ENCODE results near the gene BABAM1. TPM values are rescaled to one million over a fixed set of nuclear protein-coding genes. Genes with fewer than 3 reads are reported as not detected.

BABAM1 gene
- total and polyA plus RNA-seq, 5 donors from 2014 or later, result 82.3 to 140 (median 116) TPM

DNA sequence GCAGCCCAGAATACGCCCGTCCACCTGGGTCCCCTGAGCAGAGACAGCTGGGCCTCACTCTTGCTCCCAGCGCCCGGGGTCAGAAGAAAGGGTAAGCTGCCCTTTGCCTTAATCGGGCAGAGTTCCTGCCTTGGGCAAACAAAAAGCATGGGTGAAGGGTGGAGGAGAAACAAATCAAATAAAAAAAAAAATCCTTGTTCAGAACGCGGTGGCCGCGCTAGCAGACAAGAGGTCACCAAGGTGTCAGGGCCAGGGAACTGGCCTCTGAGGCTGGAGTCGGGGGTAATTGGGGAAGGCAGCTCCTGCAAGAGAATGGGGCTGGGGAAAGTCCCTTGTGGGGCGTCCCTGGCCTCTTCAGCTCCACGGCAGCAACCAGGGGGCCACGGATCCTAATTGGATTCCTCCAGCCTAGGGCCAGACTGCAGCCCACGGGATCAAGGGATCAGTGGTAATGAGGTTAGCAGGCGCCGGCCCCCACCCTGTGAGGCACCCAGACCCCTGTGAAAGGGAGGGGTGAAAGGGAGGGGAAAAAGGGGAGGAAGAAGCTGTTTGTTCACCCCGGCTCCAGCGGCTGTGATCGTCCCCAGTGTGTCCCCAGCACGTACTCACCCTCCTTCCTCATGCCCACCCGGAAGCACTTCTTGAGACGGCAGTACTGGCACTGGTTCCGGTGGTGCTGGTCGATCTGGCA, 27.0 kb upstream of the BABAM1 start:
- Mint-ChIP-seq H3K9me3 (no peaks in the 10 kb centered on the region), H3K36me3 (no peaks in the 10 kb centered on the region), H3K27me3 (peaks cover 38% of the 10 kb centered on the region), H3K4me1 (no peaks in the 10 kb centered on the region), H3K4me3 (peak overlapping the region in 2 of 4 donors; percentile 48 to 54), H3K27ac (peak overlapping the region in 1 of 3 donors; percentile 14)
- ATAC-seq (ENCODE audit: low read depth in 2 of 2) (no peak), DNase-seq (no peak)
- H3K27ac ChIP-seq (ENCODE audit: insufficient read depth, low read length, poor library complexity, severe bottlenecking), result no peak overlapping the region
- no peak overlapping the region for H3K4me3 ChIP-seq (ENCODE audit: low read depth, low read length)
- no peaks in the 10 kb centered on the region for H3K27me3 ChIP-seq (ENCODE audit: control insufficient read depth, insufficient read depth, low read length)
- H3K4me1 ChIP-seq (ENCODE audit: control insufficient read depth, insufficient read depth, low read length, poor library complexity, severe bottlenecking), result peaks cover 10% of the 10 kb centered on the region
- H3K9me3 ChIP-seq (ENCODE audit: control insufficient read depth in 2 of 2, low read length in 2 of 2), result no peaks in the 10 kb centered on the region
- no peaks in the 10 kb centered on the region for H3K36me3 ChIP-seq (ENCODE audit: control insufficient read depth, insufficient read depth, low read length)

GRCh38 chr19:17240826-17241399, 26.3 kb upstream of the BABAM1 start:
- H3K4me1 Mint-ChIP-seq, result no peaks in the 10 kb centered on the region
- no peaks in the 10 kb centered on the region for H3K9me3 ChIP-seq (ENCODE audit: control insufficient read depth in 2 of 2, low read length in 2 of 2)
- H3K27ac Mint-ChIP-seq, result no peak overlapping the region

DNA sequence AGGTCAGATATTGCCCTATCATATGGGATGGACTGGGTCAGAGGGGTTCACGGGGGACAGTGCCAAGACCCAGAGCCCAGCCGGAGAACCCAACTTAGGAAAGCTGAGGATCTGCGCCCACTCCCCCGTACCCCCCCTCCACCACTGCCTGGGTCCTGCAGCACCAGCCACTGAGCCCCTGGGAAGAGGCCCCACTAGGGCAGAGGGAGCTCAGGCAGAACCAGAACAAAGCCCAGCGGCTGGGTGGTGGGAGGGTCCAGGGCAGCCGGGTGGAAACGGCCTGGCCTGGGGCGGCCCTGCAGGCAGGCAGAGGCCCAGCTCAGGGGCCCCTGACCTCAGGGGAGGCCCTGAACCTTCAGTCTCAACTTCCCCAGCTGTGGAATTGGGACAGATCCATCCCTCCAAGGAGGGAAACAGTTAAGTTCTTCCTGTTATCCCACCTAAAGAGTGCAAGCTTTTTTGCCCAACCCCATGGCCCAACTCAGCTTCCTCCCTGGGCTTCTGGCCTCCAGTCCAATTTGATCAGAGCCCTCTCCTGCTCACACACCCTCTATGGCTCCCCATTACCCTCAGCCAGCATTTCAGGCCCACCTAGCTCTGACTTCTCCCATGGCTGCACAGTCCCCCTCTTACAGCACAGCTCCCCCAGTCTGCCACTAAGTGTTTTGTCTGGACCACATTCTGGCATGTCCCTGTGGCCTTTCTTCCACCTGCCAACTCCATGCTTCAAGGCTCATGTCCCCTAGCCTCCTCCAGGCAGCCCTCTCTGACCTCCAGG, 24.6 kb upstream of the BABAM1 start:
- H3K27ac Mint-ChIP-seq, result no peak overlapping the region

More at GRCh38 chr19:17240826-17241399, 26.3 kb upstream of the BABAM1 start:
- Histone ChIP-seq H3K27me3 (ENCODE audit: control insufficient read depth, insufficient read depth, low read length) (no peaks in the 10 kb centered on the region), H3K27ac (ENCODE audit: insufficient read depth, low read length, poor library complexity, severe bottlenecking) (no peak overlapping the region), H3K36me3 (ENCODE audit: control insufficient read depth, insufficient read depth, low read length) (no peaks in the 10 kb centered on the region), H3K4me3 (ENCODE audit: low read depth, low read length) (no peak overlapping the region), H3K4me1 (ENCODE audit: control insufficient read depth, insufficient read depth, low read length, poor library complexity, severe bottlenecking) (peaks cover 7% of the 10 kb centered on the region)
- Mint-ChIP-seq H3K4me3 (peak overlapping the region in 1 of 4 donors; percentile 48), H3K27me3 (peaks cover 39% of the 10 kb centered on the region), H3K36me3 (no peaks in the 10 kb centered on the region), H3K9me3 (no peaks in the 10 kb centered on the region)
- DNase-seq (no peak), ATAC-seq (ENCODE audit: low read depth in 2 of 2) (no peak)

DNA sequence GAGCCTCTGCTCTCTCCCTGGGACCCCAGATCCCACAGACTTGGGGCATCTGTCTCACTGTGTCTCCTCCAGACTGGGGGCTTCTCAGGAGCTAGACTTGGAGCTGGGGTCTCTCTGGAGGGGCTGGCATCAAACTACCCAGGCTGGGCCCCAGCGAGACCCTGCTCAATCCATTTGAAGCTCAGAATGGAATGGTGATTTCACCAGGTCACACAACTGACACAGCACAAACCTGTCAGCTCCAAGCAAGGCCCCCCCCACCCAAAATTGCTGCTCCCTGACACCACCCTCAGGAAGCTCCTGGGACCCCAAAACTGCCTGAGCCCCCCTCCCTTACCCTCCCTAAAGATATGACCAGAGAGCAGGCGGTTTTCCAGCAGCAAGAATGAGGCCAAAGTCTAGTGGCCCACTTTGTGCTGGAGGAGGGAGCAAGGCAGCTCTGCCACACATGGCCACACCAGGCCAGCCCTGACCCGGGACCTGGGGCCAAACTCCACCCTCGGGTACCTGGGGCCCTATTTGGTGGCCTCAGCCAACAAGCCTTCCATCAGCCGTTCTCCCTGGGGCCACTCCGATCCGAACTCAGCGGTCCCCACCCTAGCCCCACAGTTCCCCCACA, 23.9 kb upstream of the BABAM1 start:
- peak overlapping the region; percentile 32 to 52 (median 44) for H3K4me3 Mint-ChIP-seq

More for the DNA sequence above, 24.6 kb upstream of the BABAM1 start:
- H3K27ac ChIP-seq (ENCODE audit: insufficient read depth, low read length, poor library complexity, severe bottlenecking), result no peak overlapping the region
- H3K4me3 Mint-ChIP-seq, result no peak overlapping the region
- H3K9me3 ChIP-seq (ENCODE audit: control insufficient read depth in 2 of 2, low read length in 2 of 2), result no peaks in the 10 kb centered on the region
- H3K36me3 ChIP-seq (ENCODE audit: control insufficient read depth, insufficient read depth, low read length), result no peaks in the 10 kb centered on the region
- peaks cover 19% of the 10 kb centered on the region for H3K4me1 ChIP-seq (ENCODE audit: control insufficient read depth, insufficient read depth, low read length, poor library complexity, severe bottlenecking)
- H3K27me3 Mint-ChIP-seq, result peaks cover 49% of the 10 kb centered on the region
- no peak for DNase-seq
- no peak overlapping the region for H3K4me3 ChIP-seq (ENCODE audit: low read depth, low read length)
- no peak for ATAC-seq (ENCODE audit: low read depth in 2 of 2)
- peaks cover 0 to 12% (median 1%) of the 10 kb centered on the region in 4 donors for H3K4me1 Mint-ChIP-seq
- no peaks in the 10 kb centered on the region for H3K36me3 Mint-ChIP-seq
- H3K27me3 ChIP-seq (ENCODE audit: control insufficient read depth, insufficient read depth, low read length), result no peaks in the 10 kb centered on the region
- no peaks in the 10 kb centered on the region for H3K9me3 Mint-ChIP-seq

GRCh38 chr19:17243830-17244617, 23.2 kb upstream of the BABAM1 start:
- Mint-ChIP-seq H3K36me3 (no peaks in the 10 kb centered on the region), H3K4me3 (peak overlapping the region; percentile 52 to 67 (median 64)), H3K4me1 (peaks cover 0 to 12% (median 1%) of the 10 kb centered on the region in 4 donors), H3K27ac (no peak overlapping the region), H3K27me3 (peaks cover 41% of the 10 kb centered on the region), H3K9me3 (no peaks in the 10 kb centered on the region)
- no peak for DNase-seq
- no peak for ATAC-seq (ENCODE audit: low read depth in 2 of 2)
- no peaks in the 10 kb centered on the region for H3K27me3 ChIP-seq (ENCODE audit: control insufficient read depth, insufficient read depth, low read length)
- no peaks in the 10 kb centered on the region for H3K9me3 ChIP-seq (ENCODE audit: control insufficient read depth in 2 of 2, low read length in 2 of 2)
- H3K4me1 ChIP-seq (ENCODE audit: control insufficient read depth, insufficient read depth, low read length, poor library complexity, severe bottlenecking), result peaks cover 19% of the 10 kb centered on the region
- H3K27ac ChIP-seq (ENCODE audit: insufficient read depth, low read length, poor library complexity, severe bottlenecking), result no peak overlapping the region
- H3K36me3 ChIP-seq (ENCODE audit: control insufficient read depth, insufficient read depth, low read length), result no peaks in the 10 kb centered on the region
- H3K4me3 ChIP-seq (ENCODE audit: low read depth, low read length), result no peak overlapping the region

More for the DNA sequence above, 23.9 kb upstream of the BABAM1 start:
- DNase-seq, result no peak
- Histone ChIP-seq H3K4me3 (ENCODE audit: low read depth, low read length) (no peak overlapping the region), H3K36me3 (ENCODE audit: control insufficient read depth, insufficient read depth, low read length) (no peaks in the 10 kb centered on the region), H3K4me1 (ENCODE audit: control insufficient read depth, insufficient read depth, low read length, poor library complexity, severe bottlenecking) (peaks cover 19% of the 10 kb centered on the region), H3K27ac (ENCODE audit: insufficient read depth, low read length, poor library complexity, severe bottlenecking) (no peak overlapping the region), H3K9me3 (ENCODE audit: control insufficient read depth in 2 of 2, low read length in 2 of 2) (no peaks in the 10 kb centered on the region), H3K27me3 (ENCODE audit: control insufficient read depth, insufficient read depth, low read length) (no peaks in the 10 kb centered on the region)
- no peak for ATAC-seq (ENCODE audit: low read depth in 2 of 2)
- Mint-ChIP-seq H3K27ac (no peak overlapping the region), H3K27me3 (peaks cover 43% of the 10 kb centered on the region), H3K4me1 (peaks cover 0 to 12% (median 1%) of the 10 kb centered on the region in 4 donors), H3K36me3 (no peaks in the 10 kb centered on the region), H3K9me3 (no peaks in the 10 kb centered on the region)

- H3K9me3 ChIP-seq (ENCODE audit: control insufficient read depth in 2 of 2, low read length in 2 of 2), result no peaks in the 10 kb centered on the region
- DNase-seq (no peak), ATAC-seq (ENCODE audit: low read depth in 2 of 2) (no peak)
- no peaks in the 10 kb centered on the region for H3K36me3 Mint-ChIP-seq
- peaks cover 19% of the 10 kb centered on the region for H3K4me1 ChIP-seq (ENCODE audit: control insufficient read depth, insufficient read depth, low read length, poor library complexity, severe bottlenecking)
- H3K4me3 Mint-ChIP-seq, result peak overlapping the region; percentile 5 to 67 (median 64)
- H3K9me3 Mint-ChIP-seq, result no peaks in the 10 kb centered on the region
- peaks cover 0 to 12% (median 1%) of the 10 kb centered on the region in 4 donors for H3K4me1 Mint-ChIP-seq
- H3K4me3 ChIP-seq (ENCODE audit: low read depth, low read length), result no peak overlapping the region
- H3K27me3 Mint-ChIP-seq, result peaks cover 41% of the 10 kb centered on the region
- H3K27me3 ChIP-seq (ENCODE audit: control insufficient read depth, insufficient read depth, low read length), result no peaks in the 10 kb centered on the region
- H3K27ac Mint-ChIP-seq, result no peak overlapping the region
- no peak overlapping the region for H3K27ac ChIP-seq (ENCODE audit: insufficient read depth, low read length, poor library complexity, severe bottlenecking)
- no peaks in the 10 kb centered on the region for H3K36me3 ChIP-seq (ENCODE audit: control insufficient read depth, insufficient read depth, low read length)
Observed at GRCh38 chr19:17244618-17245534, 22.4 kb upstream of the BABAM1 start.

Data from CD4-positive, CD25-positive, alpha-beta regulatory T cell (primary cell).